Epithelial cell of proximal tubule (primary cell): ENCODE data around the gene TMBIM6. TPM values are rescaled to one million over a fixed set of nuclear protein-coding genes. Genes with fewer than 3 reads are reported as not detected.
A peak's percentile ranks its signal among the peaks of the same experiment; 100 is the strongest.

Experiments used
- DNase-seq: peaks from one replicate; pipeline ENCODE4 v3.0.0-alpha.2; 2011; ENCODE audit warnings: low read depth
- H3K4me3 ChIP-seq: 2 replicates; pipeline ENCODE4 v1.5.1; 2011; ENCODE audit warnings: low read depth, mild to moderate bottlenecking, low read length
- CTCF ChIP-seq: conservative IDR thresholded peaks from 2 replicates; pipeline ENCODE4 v1.5.1; 2012; ENCODE audit warnings: low read depth, mild to moderate bottlenecking, low read length
- total RNA-seq: library from RNA; depleted of rRNA; stranded (reverse); fragments of >200 nt; gene quantifications from 2 replicates; pipeline ENCODE4 v1.2.3, GENCODE V29; 2015

TMBIM6 gene
- total RNA-seq, 1 donor from 2014 or later, result 436 TPM

- DNase-seq, result no peak
- TF ChIP-seq CTCF, result no peak
- no peak overlapping the region for H3K4me3 ChIP-seq
Observed at GRCh38 chr12:49748800-49749199, 7.4 kb downstream of the TMBIM6 start.

- TF ChIP-seq CTCF, result peak; percentile 15
- H3K4me3 ChIP-seq, result no peak overlapping the region
- no peak for DNase-seq
Observed at GRCh38 chr12:49750027-49750995, 9.0 kb downstream of the TMBIM6 start.

- DNase-seq, result no peak
- no peak overlapping the region for H3K4me3 ChIP-seq
- no peak for TF ChIP-seq CTCF
Observed at GRCh38 chr12:49750996-49751393, 9.6 kb downstream of the TMBIM6 start.

- DNase-seq, result no peak
- H3K4me3 ChIP-seq, result no peak overlapping the region
- no peak for TF ChIP-seq CTCF
Observed at GRCh38 chr12:49761677-49762467, 20.5 kb downstream of the TMBIM6 start.

- no peak for DNase-seq
- no peak for TF ChIP-seq CTCF
- H3K4me3 ChIP-seq, result no peak overlapping the region
Observed at GRCh38 chr12:49762468-49762847, 21.1 kb downstream of the TMBIM6 start.

- no peak overlapping the region for H3K4me3 ChIP-seq
- TF ChIP-seq CTCF, result peak; percentile 76
- no peak for DNase-seq
Observed at GRCh38 chr12:49763006-49763591, 21.7 kb downstream of the TMBIM6 start.
